ENCODE data around the gene IFNGR1.
"Not testable (repeated sequence)": the region's sequence is repeated elsewhere in the genome, so short reads cannot be mapped to it uniquely, and the experiment has no call there.

IFNGR1 gene

DNA sequence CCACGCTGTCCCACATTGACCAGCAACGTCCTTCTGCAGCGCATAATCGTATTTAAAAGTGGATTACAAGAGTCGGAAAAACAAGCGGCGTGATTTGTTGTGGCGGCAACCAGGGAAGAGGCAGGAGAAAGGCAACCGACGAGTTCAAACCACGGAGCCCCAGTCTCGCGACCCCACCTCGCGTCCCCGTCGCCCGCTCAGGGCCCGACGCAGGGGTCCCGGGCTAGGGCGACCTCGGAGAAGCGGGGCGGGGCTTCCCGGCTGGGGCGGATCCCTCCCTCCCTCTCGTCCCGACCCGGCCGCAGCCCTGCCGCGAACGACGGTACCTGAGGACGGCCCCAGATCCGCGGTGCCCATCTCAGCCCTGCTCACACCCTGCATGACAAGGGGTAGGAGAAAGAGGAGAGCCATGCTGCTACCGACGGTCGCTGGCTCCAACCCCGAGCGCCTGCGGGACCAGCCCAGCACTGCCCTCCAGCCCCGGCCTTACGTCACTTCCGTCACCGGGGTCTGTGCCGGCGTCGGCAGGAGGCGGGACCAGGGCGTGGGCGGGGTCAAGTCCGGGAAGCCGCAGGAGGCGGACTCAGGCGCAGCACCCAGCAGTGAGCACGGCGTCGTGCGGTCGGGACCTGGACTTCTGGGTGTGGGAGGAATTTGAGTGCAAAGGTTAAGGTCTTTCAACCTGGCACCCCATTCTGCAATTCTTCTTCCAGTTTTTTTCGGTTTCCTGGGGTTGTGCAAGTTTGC is at the start of gene IFNGR1:
Gene IFNGR1 (minus strand): TSS at position 469 of the 747 bp plus-strand sequence. CDS start 58 bp downstream, at position 411.
- DNase-seq: peak; percentile 50

GRCh38 chr6:137268911-137269310 is 49.7 kb upstream of the IFNGR1 start:
- DNase-seq: no peak

DNA sequence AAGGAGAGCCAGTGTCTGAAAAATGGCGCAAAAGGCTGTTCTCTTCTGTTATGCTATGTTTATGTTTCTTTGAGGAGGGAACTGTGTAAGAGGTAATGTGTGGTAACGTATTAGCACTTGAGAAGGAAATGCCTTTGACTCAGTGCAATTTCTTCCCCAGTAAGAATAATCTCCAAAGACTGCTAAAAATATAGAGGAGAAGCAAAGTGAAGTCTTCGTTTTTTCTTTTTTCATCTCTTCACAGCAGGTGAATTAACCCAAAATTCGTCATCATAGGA is 47.1 kb upstream of the IFNGR1 start:
- DNase-seq: no peak

DNA sequence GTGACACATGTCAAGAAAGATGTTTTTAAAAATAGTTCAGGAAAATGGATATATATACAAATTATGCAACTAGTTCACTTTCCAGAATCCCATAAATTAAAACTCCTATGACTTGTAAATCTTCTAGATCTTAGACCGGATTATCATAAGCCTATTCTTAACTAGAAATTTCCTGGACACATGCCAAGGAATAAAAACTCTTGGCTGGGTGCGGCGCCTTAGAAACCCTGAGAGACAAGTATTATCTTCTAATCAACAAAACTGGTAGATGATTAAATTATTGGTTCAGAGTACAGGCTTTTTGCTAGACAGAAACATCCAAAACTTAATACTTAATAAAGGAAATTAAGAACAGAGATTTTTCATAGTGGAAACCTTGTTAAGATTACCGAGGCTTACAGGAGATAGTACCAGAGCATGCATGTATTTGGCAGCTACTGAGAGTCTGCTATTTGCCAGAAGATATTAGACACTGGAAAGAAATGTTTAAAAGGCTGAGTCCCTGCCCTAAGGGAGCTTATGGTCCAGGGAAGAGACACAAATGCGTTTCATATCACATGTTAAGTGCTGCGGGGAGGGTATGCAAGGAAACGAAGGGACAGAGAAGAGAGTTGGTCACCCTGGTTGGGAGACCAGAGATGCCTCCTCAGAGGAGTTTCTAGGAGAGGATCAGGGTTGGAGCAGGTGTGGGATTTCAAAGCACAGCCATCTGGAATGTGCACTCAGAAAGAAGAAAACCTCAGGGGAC is 46.5 kb upstream of the IFNGR1 start:
- no peak for DNase-seq

DNA sequence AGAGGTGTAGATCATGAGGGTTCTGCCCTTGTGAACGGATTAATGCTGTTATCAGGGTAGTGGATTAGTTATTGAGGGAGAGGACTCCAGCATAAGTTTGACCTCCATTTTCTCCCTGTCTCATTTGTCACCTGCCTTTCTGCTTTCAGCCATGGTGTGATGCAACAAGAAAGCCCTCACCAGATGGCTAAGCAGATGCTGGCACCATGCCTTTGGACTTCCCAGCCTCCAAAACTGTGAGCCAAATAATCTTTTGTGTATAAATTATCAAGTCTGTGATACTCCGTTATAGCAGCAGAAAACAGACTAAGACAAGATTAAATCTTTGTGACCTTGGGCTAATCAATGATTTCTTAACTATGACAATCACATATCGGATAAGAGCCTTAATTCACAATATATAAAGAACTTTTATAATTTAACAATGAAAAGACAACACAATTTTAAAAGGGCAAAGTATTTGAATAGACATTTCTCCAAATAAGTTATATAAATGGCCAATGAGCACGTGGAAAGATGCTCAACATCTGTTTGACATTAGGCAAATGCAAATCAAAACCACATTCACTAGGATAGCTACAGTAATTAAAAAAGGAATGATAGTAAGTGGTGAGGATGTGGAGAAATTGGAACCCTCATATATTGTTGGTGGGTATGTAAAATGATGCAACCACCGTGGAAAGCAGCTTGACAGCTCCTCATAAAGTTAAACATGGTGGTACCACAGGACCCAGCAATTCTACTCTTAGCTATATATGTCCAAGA is 45.3 kb upstream of the IFNGR1 start:
- no peak for DNase-seq

- no peak for DNase-seq
Measured at GRCh38 chr6:137261761-137262160, 42.6 kb upstream of the IFNGR1 start.

- DNase-seq: no peak
Measured at GRCh38 chr6:137261361-137261760, 42.2 kb upstream of the IFNGR1 start.

GRCh38 chr6:137260217-137260616 is 41.0 kb upstream of the IFNGR1 start:
- DNase-seq: no peak

DNA sequence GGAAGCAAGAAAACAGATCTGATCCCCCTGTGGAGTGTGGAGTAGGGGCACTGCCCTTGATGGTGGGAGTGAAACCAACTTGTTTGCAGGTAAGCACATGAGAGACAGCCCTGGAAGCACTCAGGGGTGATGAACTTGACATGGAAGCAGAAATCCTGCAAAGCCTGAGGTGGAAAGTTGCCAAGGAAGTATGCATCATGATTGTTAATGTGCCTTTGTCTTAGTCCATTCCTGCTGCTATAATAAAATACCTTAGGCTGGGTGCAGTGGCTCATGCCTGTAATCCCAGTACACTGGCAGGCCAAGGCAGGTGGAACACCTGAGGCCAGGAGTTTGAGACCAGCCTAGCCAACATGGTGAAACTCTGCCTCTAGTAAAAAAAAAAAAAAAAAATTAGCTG is 40.2 kb upstream of the IFNGR1 start:
- DNase-seq: no peak

- DNase-seq: no peak
Measured at GRCh38 chr6:137258170-137258569, 39.0 kb upstream of the IFNGR1 start.

- no peak for DNase-seq
Measured at GRCh38 chr6:137256350-137257103, 37.3 kb upstream of the IFNGR1 start.

DNA sequence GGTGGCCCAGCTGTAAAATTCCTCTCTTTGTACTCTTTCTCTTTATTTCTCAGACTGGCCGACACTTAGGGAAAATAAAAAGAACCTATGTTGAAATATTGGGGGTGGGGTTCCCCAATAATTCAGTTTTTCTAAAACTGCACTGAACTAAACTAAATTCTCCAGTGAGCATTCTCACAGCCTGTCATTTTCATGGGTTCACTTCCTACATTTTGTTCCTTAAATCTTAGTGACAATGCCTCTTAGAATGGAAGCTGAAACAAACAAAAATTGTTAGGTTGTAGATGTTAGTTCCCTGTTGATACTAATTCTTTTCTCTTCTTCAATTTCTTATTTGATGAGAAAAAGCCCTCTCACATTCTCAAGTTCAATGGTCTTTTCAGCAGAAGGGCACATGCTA is 35.8 kb upstream of the IFNGR1 start:
- no peak for DNase-seq

GRCh38 chr6:137254430-137254829 is 35.2 kb upstream of the IFNGR1 start:
- DNase-seq: not testable (repeated sequence)

DNA sequence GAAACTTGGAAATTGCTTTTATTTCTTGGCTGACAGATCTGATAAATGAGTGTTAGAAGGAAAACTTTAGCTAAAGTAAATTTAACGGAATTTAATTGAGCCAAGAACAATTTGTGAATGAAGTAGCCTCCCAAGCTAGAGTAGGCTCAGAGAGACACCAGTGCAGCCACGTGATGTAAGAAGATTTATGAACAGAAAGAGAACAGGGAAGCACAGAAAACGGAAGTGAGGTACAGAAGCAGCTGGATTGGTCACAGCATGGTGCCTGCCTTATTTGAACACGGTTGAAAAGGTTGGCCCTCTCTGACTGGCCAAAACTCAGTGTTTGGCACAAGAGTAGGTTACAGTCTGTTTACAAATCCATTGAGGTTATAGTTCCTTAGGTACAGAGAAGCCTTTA is 29.5 kb upstream of the IFNGR1 start:
- no peak for DNase-seq

GRCh38 chr6:137247724-137248123 is 28.5 kb upstream of the IFNGR1 start:
- DNase-seq: no peak

DNA sequence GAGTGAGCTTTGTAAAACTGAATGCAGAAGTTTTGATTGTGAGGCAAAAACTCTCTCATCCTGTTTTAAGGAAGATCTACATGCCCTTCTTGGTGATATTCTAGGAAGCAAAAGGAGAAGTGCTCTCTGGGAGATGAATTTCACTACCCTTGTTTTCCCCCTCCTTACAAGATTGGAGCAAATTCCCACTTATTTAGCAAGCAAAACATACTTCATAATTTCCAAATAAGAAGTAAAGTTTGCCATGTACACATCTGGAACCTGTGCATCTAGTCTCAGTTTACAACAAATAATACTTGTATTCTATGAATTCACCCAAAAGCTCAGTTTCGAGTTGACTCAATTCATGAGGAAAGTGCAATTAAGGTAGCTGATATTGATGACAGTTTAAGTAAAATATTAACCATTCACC is 27.6 kb upstream of the IFNGR1 start:
- DNase-seq: no peak

DNA sequence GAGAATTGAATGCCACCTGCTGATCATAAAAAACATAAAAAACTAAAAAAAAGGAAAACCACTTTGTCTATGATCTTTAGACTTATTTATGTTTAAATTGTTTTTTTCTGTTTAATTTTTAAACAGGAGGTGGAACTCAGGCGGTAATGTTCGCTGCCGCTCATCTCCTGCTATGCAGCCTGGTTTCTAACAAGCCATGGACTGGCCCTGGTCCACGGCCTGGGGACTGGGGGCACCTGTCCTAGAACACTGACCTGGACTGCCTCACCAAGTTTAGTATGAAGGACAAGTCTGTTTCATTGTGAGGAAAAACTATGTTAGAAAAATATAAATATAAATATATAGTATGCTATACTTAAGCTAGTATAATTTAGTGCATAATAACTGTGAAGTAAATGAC is 27.0 kb upstream of the IFNGR1 start:
- no peak for DNase-seq

DNA sequence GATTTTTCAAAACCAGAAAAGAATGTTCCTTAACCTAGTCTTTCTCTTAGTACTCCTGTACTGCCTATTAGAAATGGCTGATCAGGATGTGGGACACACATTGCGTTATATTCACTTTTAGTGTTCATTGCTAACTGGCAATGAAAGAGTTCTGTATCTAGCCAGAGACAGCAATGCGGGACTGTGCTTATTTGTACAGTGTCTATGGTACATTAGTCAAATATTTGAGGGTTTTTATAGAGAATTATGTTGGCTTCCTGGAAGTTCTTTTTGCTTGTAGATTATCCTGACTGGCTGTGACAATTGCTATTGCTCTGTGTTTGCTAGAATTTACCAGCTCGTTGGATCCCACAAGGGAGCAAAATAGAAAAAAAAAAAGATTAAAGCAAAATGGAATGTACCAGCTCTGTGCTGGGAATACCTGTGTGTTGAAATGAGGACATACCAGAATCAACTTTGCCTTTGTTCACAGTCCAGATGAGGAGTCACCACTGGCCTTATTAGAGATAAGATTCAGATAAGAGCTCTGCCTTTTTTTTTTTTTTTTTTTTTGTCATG is 22.4 kb upstream of the IFNGR1 start:
- no peak for DNase-seq

GRCh38 chr6:137240168-137240567 is 21.0 kb upstream of the IFNGR1 start:
- no peak for DNase-seq

DNA sequence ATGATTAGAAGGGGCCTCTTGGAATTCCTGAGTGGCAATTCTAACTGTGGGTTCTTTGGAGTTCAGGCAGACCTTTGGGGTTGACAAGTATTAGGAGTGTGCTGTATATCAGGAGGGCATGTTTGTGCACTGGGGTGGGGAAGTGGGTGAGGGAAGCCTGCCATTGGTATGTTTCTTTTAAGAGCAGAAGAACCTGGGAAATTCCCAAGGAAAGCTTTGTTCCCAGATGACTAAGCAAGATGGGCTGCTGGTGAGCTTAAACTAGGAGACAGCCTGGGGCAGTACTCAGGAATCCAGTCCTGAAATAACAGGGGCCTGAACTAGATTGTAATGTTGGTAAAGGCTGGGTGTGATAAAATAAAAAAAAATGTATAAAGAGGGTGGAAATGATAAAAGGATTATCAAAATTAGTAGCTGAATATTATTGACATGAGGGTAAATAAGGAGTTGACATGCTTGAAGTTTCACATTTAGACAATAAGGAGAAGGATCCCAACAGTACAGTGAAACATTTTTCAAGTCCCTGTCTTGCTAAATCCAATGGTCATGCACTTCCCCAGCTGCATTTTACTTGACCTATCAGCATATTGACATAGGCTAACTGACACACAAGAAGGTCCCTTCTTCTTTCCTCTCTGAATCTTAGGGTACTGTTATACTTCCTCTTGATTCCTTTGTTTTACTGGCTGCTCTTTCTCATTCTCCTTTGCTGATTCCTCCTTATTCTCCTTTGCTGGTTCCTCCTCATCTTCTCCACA is 18.4 kb upstream of the IFNGR1 start:
- DNase-seq: no peak

GRCh38 chr6:137236581-137237355 is 17.6 kb upstream of the IFNGR1 start:
- no peak for DNase-seq
